Suprapubic skin (tissue), 4 donors: ENCODE measurements around the gene PHGDH.

Experiments used
- EP300 ChIP-seq: sonication (generic); formaldehyde crosslinking; IDR thresholded peaks from one replicate; pipeline ENCODE4 v1.6.1; 2017; ENCODE audit warnings: antibody characterized with exemption
- POLR2AphosphoS5 ChIP-seq, 3 donors: sonication (generic); formaldehyde crosslinking; IDR thresholded peaks; one replicate each; pipeline ENCODE4 v1.6.1; 2017; ENCODE audit warnings: antibody characterized with exemption in 3 of 3
- TF ChIP-seq, protein P1 (sequence below), 2 donors: fragments of 200-600 bp in 1 of 2; fragments of 450-650 bp in 1 of 2; sonication (generic) in 1 of 2; IDR thresholded peaks; one replicate each; pipeline ENCODE4 v1.5.1; 2016 to 2019; ENCODE audit warnings: antibody characterized with exemption in 2 of 2, mild to moderate bottlenecking in 1 of 2, moderate library complexity in 1 of 2

DNA sequence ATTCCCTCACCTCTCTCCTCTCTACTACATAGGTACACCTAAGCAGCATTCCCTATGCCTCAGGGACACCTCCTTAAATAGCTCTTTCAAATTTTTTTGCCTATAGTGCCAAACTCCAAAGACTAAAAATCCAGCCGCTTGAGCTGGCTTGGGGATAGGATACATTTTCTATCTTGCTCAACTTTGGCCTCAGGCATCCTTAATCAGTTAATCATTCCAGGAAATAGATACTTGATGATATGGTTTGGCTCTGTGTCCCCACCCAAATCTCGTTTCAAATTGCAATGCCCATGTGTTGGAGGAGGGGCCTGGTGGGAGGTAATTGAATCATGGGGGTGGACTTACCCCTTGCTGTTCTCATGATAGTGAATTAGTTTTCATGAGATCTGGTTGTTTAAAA is 11.4 kb upstream of the PHGDH start:
- TF ChIP-seq, protein P1, sequence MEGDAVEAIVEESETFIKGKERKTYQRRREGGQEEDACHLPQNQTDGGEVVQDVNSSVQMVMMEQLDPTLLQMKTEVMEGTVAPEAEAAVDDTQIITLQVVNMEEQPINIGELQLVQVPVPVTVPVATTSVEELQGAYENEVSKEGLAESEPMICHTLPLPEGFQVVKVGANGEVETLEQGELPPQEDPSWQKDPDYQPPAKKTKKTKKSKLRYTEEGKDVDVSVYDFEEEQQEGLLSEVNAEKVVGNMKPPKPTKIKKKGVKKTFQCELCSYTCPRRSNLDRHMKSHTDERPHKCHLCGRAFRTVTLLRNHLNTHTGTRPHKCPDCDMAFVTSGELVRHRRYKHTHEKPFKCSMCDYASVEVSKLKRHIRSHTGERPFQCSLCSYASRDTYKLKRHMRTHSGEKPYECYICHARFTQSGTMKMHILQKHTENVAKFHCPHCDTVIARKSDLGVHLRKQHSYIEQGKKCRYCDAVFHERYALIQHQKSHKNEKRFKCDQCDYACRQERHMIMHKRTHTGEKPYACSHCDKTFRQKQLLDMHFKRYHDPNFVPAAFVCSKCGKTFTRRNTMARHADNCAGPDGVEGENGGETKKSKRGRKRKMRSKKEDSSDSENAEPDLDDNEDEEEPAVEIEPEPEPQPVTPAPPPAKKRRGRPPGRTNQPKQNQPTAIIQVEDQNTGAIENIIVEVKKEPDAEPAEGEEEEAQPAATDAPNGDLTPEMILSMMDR (IDR thresholded peaks at IDR 0.05) = no peak
- TF ChIP-seq POLR2AphosphoS5 (IDR thresholded peaks at IDR 0.05) (no peak), EP300 (no peak)
